K562 treated with DMSO at 1 percent for 4 hours (cell line): ENCODE results near the gene ACVR1. TPM values are rescaled to one million over a fixed set of nuclear protein-coding genes. Genes with fewer than 3 reads are reported as not detected.

Source experiments
- total RNA-seq: library from RNA; unstranded; fragments of 300-600 nt; gene quantifications from 2 replicates; pipeline ENCODE4 v1.2.3, GENCODE V29; 2022; ENCODE audit not compliant: insufficient read depth

The ACVR1 gene
- 10.5 and 13.4 TPM in 2 replicates for total RNA-seq

GRCh38 chr2:157876066-157876785, at the start of gene ACVR1:
ACVR1 (minus strand) TSS chr2:157876330; CDS start chr2:157799493, 76,837 bp downstream.

Other genes with a start within 250 kb of the ACVR1 start
- 0.42 and 0.68 TPM in 2 replicates for gene ACVR1C, start 247.5 kb downstream of the ACVR1 start, total RNA-seq
- not detected in 2 replicates for gene UPP2, start 225.5 kb upstream of the ACVR1 start, total RNA-seq